WTC11 (cell line): ENCODE data around the gene ATG5. TPM values are rescaled to one million over a fixed set of nuclear protein-coding genes. Genes with fewer than 3 reads are reported as not detected.

Experiments used
- ATAC-seq: fragments of 200-7000 bp; cut with Tn5 transposase; 2 replicates; pipeline ENCODE4 v1.10.0; 2021; ENCODE audit warnings: mild to moderate bottlenecking, moderate library complexity
- CTCF ChIA-PET: fragments of 300-600 bp; sonication (Branson Sonifier 250); formaldehyde crosslinking; loops from one replicate; lab custom pipeline; 2021; ENCODE audit warnings: antibody characterized with exemption; lab: Charles Lee
- POLR2A ChIA-PET: fragments of 350-600 bp; sonication (Branson Sonifier 250); formaldehyde crosslinking; loops from one replicate; lab custom pipeline; 2021; ENCODE audit warnings: antibody characterized with exemption; lab: Charles Lee
- DNase-seq: peaks from one replicate; pipeline ENCODE4 v3.0.0; 2021; ENCODE audit warnings: low spot score
- H3K27ac Mint-ChIP-seq: 2 replicates; pipeline ENCODE4 v1.8.0; 2021; ENCODE audit warnings: mixed read lengths
- H3K27me3 Mint-ChIP-seq: 2 replicates; pipeline ENCODE4 v1.8.0; 2021; ENCODE audit warnings: low read depth, mild to moderate bottlenecking, moderate library complexity, mixed read lengths
- H3K36me3 Mint-ChIP-seq: 2 replicates; pipeline ENCODE4 v1.8.0; 2021; ENCODE audit warnings: mixed read lengths
- H3K4me1 Mint-ChIP-seq: 2 replicates; pipeline ENCODE4 v1.8.0; 2022; ENCODE audit warnings: mixed read lengths
- H3K4me3 Mint-ChIP-seq: 2 replicates; pipeline ENCODE4 v1.8.0; 2021; ENCODE audit warnings: mild to moderate bottlenecking, moderate library complexity, mixed read lengths
- H3K9me3 Mint-ChIP-seq: 2 replicates; pipeline ENCODE4 v1.8.0; 2021; ENCODE audit warnings: mixed read lengths
- ATF1 ChIP-seq: sonication (generic); formaldehyde crosslinking; IDR thresholded peaks from 2 replicates; pipeline ENCODE4 v1.8.1; 2023; ENCODE audit warnings: mild to moderate bottlenecking, moderate library complexity, missing genetic modification reagents
- CBFB ChIP-seq: sonication (generic); formaldehyde crosslinking; IDR thresholded peaks from 2 replicates; pipeline ENCODE4 v1.8.1; 2022; ENCODE audit warnings: mild to moderate bottlenecking, low read depth, missing genetic modification reagents
- CREM ChIP-seq: sonication (generic); formaldehyde crosslinking; IDR thresholded peaks from 2 replicates; pipeline ENCODE4 v1.8.1; 2022; ENCODE audit warnings: mild to moderate bottlenecking, missing genetic modification reagents, moderate library complexity
- EMX1 ChIP-seq: fragments of 250-450 bp; sonication (Bioruptor Pico); IDR thresholded peaks from 2 replicates; pipeline ENCODE4 v1.8.0; 2021; ENCODE audit warnings: mild to moderate bottlenecking
- NR1H2 ChIP-seq: sonication (generic); formaldehyde crosslinking; IDR thresholded peaks from 2 replicates; pipeline ENCODE4 v1.9.0; 2021; ENCODE audit warnings: mild to moderate bottlenecking, moderate library complexity, missing genetic modification reagents
- RORB ChIP-seq: fragments of 250-450 bp; sonication (Bioruptor Pico); IDR thresholded peaks from 2 replicates; pipeline ENCODE4 v1.9.0; 2021; ENCODE audit warnings: mild to moderate bottlenecking
- SOX15 ChIP-seq: fragments of 250-450 bp; sonication (Bioruptor Pico); IDR thresholded peaks from 2 replicates; pipeline ENCODE4 v1.9.0; 2021; ENCODE audit warnings: mild to moderate bottlenecking
- TCF7 ChIP-seq: sonication (generic); formaldehyde crosslinking; IDR thresholded peaks from 2 replicates; pipeline ENCODE4 v1.8.0; 2022; ENCODE audit warnings: mild to moderate bottlenecking, low read depth, missing genetic modification reagents, moderate library complexity
- ZNF121 ChIP-seq: sonication (generic); formaldehyde crosslinking; IDR thresholded peaks from 2 replicates; pipeline ENCODE4 v1.8.0; 2023; ENCODE audit warnings: missing genetic modification reagents
- ZNF232 ChIP-seq: sonication (generic); formaldehyde crosslinking; IDR thresholded peaks from 2 replicates; pipeline ENCODE4 v1.8.0; 2022; ENCODE audit warnings: mild to moderate bottlenecking, missing genetic modification reagents
- total RNA-seq: library from RNA; stranded (reverse); gene quantifications from 3 replicates; pipeline ENCODE4 v1.2.3, GENCODE V29; 2021
- TF ChIP-seq, protein P1 (sequence below): sonication (generic); formaldehyde crosslinking; IDR thresholded peaks from 2 replicates; pipeline ENCODE4 v1.8.0; 2022; ENCODE audit warnings: mild to moderate bottlenecking, missing genetic modification reagents
- TF ChIP-seq, protein P2 (sequence below): sonication (generic); formaldehyde crosslinking; conservative IDR thresholded peaks from 2 replicates; pipeline ENCODE4 v1.8.1; 2023; ENCODE audit warnings: mild to moderate bottlenecking, low read depth, missing genetic modification reagents, moderate library complexity
- TF ChIP-seq, protein P3 (sequence below): sonication (generic); formaldehyde crosslinking; conservative IDR thresholded peaks from 2 replicates; pipeline ENCODE4 v1.8.1; 2022; ENCODE audit warnings: mild to moderate bottlenecking, missing genetic modification reagents
- TF ChIP-seq, protein P4 (sequence below): sonication (generic); formaldehyde crosslinking; IDR thresholded peaks from 2 replicates; pipeline ENCODE4 v1.8.0; 2022; ENCODE audit warnings: mild to moderate bottlenecking, missing genetic modification reagents
- TF ChIP-seq, protein P5 (sequence below): sonication (generic); formaldehyde crosslinking; IDR thresholded peaks from 2 replicates; pipeline ENCODE4 v1.8.1; 2022; ENCODE audit warnings: missing genetic modification reagents, borderline replicate concordance
- TF ChIP-seq, protein P6 (sequence below): sonication (generic); formaldehyde crosslinking; IDR thresholded peaks from 2 replicates; pipeline ENCODE4 v1.8.1; 2023; ENCODE audit warnings: mild to moderate bottlenecking, missing genetic modification reagents
- TF ChIP-seq, protein P7 (sequence below): sonication (generic); formaldehyde crosslinking; IDR thresholded peaks from 2 replicates; pipeline ENCODE4 v1.8.1; 2023; ENCODE audit warnings: mild to moderate bottlenecking, missing genetic modification reagents
- TF ChIP-seq, protein P8 (sequence below): fragments of 250-450 bp; sonication (Bioruptor Pico); conservative IDR thresholded peaks from 2 replicates; pipeline ENCODE4 v1.9.0; 2021; ENCODE audit warnings: mild to moderate bottlenecking
- TF ChIP-seq, protein P9 (sequence below): fragments of 250-450 bp; sonication (Bioruptor Pico); IDR thresholded peaks from 2 replicates; pipeline ENCODE4 v1.9.0; 2021; ENCODE audit warnings: moderate library complexity, mild to moderate bottlenecking, inconsistent platforms, borderline replicate concordance

Gene ATG5
- total RNA-seq, 1 experiment from 2014 or later: 32.6 TPM

DNA sequence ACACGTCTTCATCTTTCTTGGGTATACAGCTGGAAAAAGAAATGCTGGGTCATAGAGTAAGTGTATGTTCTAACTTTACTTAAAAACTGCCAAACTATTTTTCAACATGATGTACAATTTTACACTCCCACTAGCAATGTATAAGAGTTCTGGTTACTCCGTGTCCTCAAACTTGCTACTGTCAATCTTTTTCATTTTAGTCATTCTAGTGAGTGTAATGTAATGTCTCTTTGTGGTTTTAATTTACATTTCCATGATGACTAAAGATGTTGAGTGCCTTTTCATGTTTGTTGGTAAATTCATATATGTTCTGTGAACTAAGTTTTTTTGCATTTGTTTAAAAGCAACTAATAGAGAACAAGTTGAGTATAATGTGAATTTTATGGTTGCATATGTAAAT lies 43.9 kb downstream of the ATG5 start:
- ATAC-seq: no peak
- TF ChIP-seq, protein P1, sequence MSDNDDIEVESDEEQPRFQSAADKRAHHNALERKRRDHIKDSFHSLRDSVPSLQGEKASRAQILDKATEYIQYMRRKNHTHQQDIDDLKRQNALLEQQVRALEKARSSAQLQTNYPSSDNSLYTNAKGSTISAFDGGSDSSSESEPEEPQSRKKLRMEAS: no peak
- TF ChIP-seq ZNF121 (no peak), ATF1 (CRISPR knock-in tag) (no peak), TCF7 (CRISPR knock-in tag) (no peak), CBFB (CRISPR knock-in tag) (no peak)
- TF ChIP-seq, protein P2, sequence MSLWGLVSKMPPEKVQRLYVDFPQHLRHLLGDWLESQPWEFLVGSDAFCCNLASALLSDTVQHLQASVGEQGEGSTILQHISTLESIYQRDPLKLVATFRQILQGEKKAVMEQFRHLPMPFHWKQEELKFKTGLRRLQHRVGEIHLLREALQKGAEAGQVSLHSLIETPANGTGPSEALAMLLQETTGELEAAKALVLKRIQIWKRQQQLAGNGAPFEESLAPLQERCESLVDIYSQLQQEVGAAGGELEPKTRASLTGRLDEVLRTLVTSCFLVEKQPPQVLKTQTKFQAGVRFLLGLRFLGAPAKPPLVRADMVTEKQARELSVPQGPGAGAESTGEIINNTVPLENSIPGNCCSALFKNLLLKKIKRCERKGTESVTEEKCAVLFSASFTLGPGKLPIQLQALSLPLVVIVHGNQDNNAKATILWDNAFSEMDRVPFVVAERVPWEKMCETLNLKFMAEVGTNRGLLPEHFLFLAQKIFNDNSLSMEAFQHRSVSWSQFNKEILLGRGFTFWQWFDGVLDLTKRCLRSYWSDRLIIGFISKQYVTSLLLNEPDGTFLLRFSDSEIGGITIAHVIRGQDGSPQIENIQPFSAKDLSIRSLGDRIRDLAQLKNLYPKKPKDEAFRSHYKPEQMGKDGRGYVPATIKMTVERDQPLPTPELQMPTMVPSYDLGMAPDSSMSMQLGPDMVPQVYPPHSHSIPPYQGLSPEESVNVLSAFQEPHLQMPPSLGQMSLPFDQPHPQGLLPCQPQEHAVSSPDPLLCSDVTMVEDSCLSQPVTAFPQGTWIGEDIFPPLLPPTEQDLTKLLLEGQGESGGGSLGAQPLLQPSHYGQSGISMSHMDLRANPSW (CRISPR knock-in tag): no peak
- TF ChIP-seq, protein P3, sequence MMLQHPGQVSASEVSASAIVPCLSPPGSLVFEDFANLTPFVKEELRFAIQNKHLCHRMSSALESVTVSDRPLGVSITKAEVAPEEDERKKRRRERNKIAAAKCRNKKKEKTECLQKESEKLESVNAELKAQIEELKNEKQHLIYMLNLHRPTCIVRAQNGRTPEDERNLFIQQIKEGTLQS (CRISPR knock-in tag): no peak
- TF ChIP-seq, protein P4, sequence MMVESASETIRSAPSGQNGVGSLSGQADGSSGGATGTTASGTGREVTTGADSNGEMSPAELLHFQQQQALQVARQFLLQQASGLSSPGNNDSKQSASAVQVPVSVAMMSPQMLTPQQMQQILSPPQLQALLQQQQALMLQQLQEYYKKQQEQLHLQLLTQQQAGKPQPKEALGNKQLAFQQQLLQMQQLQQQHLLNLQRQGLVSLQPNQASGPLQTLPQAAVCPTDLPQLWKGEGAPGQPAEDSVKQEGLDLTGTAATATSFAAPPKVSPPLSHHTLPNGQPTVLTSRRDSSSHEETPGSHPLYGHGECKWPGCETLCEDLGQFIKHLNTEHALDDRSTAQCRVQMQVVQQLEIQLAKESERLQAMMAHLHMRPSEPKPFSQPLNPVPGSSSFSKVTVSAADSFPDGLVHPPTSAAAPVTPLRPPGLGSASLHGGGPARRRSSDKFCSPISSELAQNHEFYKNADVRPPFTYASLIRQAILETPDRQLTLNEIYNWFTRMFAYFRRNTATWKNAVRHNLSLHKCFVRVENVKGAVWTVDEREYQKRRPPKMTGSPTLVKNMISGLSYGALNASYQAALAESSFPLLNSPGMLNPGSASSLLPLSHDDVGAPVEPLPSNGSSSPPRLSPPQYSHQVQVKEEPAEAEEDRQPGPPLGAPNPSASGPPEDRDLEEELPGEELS (CRISPR knock-in tag): no peak
- TF ChIP-seq, protein P5, sequence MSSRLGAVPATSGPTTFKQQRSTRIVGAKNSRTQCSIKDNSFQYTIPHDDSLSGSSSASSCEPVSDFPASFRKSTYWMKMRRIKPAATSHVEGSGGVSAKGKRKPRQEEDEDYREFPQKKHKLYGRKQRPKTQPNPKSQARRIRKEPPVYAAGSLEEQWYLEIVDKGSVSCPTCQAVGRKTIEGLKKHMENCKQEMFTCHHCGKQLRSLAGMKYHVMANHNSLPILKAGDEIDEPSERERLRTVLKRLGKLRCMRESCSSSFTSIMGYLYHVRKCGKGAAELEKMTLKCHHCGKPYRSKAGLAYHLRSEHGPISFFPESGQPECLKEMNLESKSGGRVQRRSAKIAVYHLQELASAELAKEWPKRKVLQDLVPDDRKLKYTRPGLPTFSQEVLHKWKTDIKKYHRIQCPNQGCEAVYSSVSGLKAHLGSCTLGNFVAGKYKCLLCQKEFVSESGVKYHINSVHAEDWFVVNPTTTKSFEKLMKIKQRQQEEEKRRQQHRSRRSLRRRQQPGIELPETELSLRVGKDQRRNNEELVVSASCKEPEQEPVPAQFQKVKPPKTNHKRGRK (CRISPR knock-in tag): no peak
- TF ChIP-seq, all 79 proteins: peak for 0
- POLR2A ChIA-PET: no interaction called here
- no peaks in the 10 kb centered on the region for H3K27me3 Mint-ChIP-seq
- H3K27ac Mint-ChIP-seq: no peak overlapping the region
- CTCF ChIA-PET: no interaction called here
- H3K4me3 Mint-ChIP-seq: no peak overlapping the region
- no peaks in the 10 kb centered on the region for H3K9me3 Mint-ChIP-seq
- no peak for DNase-seq
- peaks cover 8% of the 10 kb centered on the region for H3K4me1 Mint-ChIP-seq
- peaks cover 14% of the 10 kb centered on the region for H3K36me3 Mint-ChIP-seq

DNA sequence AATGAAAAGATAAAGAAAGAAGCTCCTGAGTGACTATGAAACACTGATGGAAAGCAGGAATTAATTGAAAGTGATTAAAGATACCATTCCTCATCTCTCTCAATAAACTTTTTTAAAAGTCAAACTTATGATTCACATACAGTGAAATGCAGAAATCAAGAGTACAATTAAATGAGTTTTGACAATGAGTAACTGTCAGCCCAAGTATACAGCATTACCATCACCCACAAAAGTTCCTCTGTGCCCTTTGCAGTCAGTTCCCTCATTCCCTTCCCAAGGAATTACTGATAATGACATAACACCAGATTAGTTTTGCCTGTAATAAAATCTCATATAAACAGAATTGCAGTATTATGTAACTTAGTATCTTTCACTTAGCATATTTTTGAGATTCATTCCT lies 44.5 kb downstream of the ATG5 start:
- no peak for ATAC-seq
- Mint-ChIP-seq H3K4me3 (no peak overlapping the region), H3K9me3 (no peaks in the 10 kb centered on the region), H3K4me1 (peaks cover 3% of the 10 kb centered on the region; the same call in 1 of the 2 replicates), H3K36me3 (peaks cover 14% of the 10 kb centered on the region), H3K27ac (no peak overlapping the region), H3K27me3 (no peaks in the 10 kb centered on the region)
- POLR2A ChIA-PET: no interaction called here
- TF ChIP-seq, protein P6, sequence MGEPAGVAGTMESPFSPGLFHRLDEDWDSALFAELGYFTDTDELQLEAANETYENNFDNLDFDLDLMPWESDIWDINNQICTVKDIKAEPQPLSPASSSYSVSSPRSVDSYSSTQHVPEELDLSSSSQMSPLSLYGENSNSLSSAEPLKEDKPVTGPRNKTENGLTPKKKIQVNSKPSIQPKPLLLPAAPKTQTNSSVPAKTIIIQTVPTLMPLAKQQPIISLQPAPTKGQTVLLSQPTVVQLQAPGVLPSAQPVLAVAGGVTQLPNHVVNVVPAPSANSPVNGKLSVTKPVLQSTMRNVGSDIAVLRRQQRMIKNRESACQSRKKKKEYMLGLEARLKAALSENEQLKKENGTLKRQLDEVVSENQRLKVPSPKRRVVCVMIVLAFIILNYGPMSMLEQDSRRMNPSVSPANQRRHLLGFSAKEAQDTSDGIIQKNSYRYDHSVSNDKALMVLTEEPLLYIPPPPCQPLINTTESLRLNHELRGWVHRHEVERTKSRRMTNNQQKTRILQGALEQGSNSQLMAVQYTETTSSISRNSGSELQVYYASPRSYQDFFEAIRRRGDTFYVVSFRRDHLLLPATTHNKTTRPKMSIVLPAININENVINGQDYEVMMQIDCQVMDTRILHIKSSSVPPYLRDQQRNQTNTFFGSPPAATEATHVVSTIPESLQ (CRISPR knock-in tag): no peak
- TF ChIP-seq CREM (CRISPR knock-in tag) (no peak), ZNF232 (CRISPR knock-in tag) (no peak), SOX15 (CRISPR knock-in tag) (no peak), EMX1 (CRISPR knock-in tag) (no peak), RORB (no peak), NR1H2 (CRISPR knock-in tag) (no peak)
- TF ChIP-seq, protein P7, sequence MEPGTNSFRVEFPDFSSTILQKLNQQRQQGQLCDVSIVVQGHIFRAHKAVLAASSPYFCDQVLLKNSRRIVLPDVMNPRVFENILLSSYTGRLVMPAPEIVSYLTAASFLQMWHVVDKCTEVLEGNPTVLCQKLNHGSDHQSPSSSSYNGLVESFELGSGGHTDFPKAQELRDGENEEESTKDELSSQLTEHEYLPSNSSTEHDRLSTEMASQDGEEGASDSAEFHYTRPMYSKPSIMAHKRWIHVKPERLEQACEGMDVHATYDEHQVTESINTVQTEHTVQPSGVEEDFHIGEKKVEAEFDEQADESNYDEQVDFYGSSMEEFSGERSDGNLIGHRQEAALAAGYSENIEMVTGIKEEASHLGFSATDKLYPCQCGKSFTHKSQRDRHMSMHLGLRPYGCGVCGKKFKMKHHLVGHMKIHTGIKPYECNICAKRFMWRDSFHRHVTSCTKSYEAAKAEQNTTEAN: no peak
- TF ChIP-seq, protein P5 (CRISPR knock-in tag): no peak
- TF ChIP-seq, protein P8, sequence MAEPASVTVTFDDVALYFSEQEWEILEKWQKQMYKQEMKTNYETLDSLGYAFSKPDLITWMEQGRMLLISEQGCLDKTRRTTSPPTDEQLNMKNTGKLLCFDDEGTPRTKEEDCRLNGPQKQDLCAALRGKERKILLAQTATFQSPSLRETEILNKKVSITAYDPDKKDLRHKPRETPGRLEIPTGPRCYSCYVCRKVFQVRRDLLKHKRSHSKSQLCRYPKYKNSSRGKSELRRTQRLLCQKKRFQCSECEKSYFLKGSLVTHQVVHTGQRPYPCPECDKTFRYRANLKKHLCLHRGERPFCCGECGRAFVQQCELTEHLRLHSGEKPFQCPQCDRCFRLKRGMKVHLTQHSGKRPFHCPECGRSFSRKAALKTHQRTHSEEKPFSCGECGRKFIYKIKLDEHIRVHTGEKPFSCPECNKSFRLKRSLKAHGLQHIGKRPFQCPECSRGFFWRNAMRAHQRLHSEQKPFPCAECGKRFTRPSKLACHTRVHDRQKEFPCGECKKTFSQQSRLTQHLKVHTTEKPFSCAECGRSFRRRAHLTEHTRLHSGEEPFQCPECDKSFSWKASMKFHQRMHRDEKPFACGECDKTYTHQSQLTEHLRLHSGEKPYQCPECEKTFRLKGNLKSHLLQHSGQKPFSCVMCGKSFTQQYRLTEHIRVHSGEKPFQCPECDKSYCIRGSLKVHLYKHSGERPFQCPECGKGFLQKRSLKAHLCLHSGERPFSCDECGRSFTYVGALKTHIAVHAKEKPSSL (CRISPR knock-in tag): no peak
- TF ChIP-seq, protein P9, sequence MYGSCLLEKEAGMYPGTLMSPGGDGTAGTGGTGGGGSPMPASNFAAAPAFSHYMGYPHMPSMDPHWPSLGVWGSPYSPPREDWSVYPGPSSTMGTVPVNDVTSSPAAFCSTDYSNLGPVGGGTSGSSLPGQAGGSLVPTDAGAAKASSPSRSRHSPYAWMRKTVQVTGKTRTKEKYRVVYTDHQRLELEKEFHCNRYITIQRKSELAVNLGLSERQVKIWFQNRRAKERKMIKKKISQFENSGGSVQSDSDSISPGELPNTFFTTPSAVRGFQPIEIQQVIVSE: no peak
- DNase-seq: no peak
- CTCF ChIA-PET: no interaction called here
